HL-60 (cell line): ENCODE measurements around the gene OSBPL5.

ENCODE experiments used
- CTCF ChIP-seq: IDR thresholded peaks from one replicate; pipeline ENCODE4 v1.5.1; 2011; ENCODE audit warnings: low read length, control low read depth, inconsistent platforms; ENCODE audit not compliant: insufficient read depth
- POLR2AphosphoS5 ChIP-seq: IDR thresholded peaks from 2 replicates; pipeline ENCODE4 v1.6.1; 2012; ENCODE audit warnings: low read depth

- no peak for TF ChIP-seq CTCF
- no peak for TF ChIP-seq POLR2AphosphoS5
Measured at GRCh38 chr11:3092603-3093141, 72.4 kb downstream of the OSBPL5 start.
